ENCODE measurements around the gene ABCB4.
"Not testable (repeated sequence)": the region's sequence is repeated elsewhere in the genome, so short reads cannot be mapped to it uniquely, and the experiment has no call there.

The ABCB4 gene

DNA sequence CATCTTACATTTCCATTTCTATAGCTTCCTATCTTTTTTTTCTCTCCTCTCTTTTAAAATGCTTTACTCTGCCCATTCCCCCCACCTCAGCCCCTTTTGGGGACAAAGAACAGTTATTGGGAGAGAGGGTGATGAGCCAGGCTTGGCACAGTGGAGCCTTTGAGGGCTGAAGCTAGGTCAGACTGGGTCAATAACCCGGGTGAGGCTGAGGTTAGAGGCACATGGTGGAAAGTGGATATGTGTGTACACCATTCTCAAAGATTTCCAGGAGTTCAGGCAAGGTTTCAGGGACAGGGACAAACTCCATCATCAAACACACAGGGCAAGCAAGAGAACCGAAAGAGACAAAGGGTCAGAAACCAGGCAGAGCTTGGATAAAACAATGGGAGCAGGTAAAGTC lies 11.5 kb downstream of the ABCB4 start:
- Histone ChIP-seq H3K4me3 (ENCODE audit: low read depth in 1 of 2, low read length in 2 of 2) (no peak overlapping the region), H3K9ac (ENCODE audit: low read depth in 1 of 2, low read length in 2 of 2) (no peak overlapping the region), H3K9me3 (ENCODE audit: control insufficient read depth in 1 of 2, low read length in 2 of 2) (no peaks in the 10 kb centered on the region), H3K27me3 (ENCODE audit: control insufficient read depth in 1 of 2, insufficient read depth in 2 of 2, low read length in 2 of 2) (no peaks in the 10 kb centered on the region), H3K4me1 (ENCODE audit: control insufficient read depth in 1 of 2, insufficient read depth in 2 of 2, low read length in 2 of 2) (no peaks in the 10 kb centered on the region), H3K27ac (ENCODE audit: low read depth, low read length) (no peak overlapping the region), H3K36me3 (ENCODE audit: control insufficient read depth in 1 of 2, insufficient read depth in 2 of 2, low read length in 2 of 2) (no peaks in the 10 kb centered on the region)

- H3K9me3 ChIP-seq (ENCODE audit: control insufficient read depth in 1 of 2, low read length in 2 of 2); H3K4me1 ChIP-seq (ENCODE audit: control insufficient read depth in 1 of 2, insufficient read depth in 2 of 2, low read length in 2 of 2); H3K4me3 ChIP-seq (ENCODE audit: low read depth in 1 of 2, low read length in 2 of 2); H3K27me3 ChIP-seq (ENCODE audit: control insufficient read depth in 1 of 2, insufficient read depth in 2 of 2, low read length in 2 of 2); H3K27ac ChIP-seq (ENCODE audit: low read depth, low read length); H3K9ac ChIP-seq (ENCODE audit: low read depth in 1 of 2, low read length in 2 of 2); H3K36me3 ChIP-seq (ENCODE audit: control insufficient read depth in 1 of 2, insufficient read depth in 2 of 2, low read length in 2 of 2): not testable (repeated sequence)
Measured at GRCh38 chr7:87460444-87460843, 15.0 kb downstream of the ABCB4 start.

- H3K27ac ChIP-seq (ENCODE audit: low read depth, low read length): no peak overlapping the region
- no peaks in the 10 kb centered on the region for H3K27me3 ChIP-seq (ENCODE audit: control insufficient read depth in 1 of 2, insufficient read depth in 2 of 2, low read length in 2 of 2)
- no peaks in the 10 kb centered on the region for H3K36me3 ChIP-seq (ENCODE audit: control insufficient read depth in 1 of 2, insufficient read depth in 2 of 2, low read length in 2 of 2)
- H3K9me3 ChIP-seq (ENCODE audit: control insufficient read depth in 1 of 2, low read length in 2 of 2): no peaks in the 10 kb centered on the region
- no peak overlapping the region for H3K4me3 ChIP-seq (ENCODE audit: low read depth in 1 of 2, low read length in 2 of 2)
- no peak overlapping the region for H3K9ac ChIP-seq (ENCODE audit: low read depth in 1 of 2, low read length in 2 of 2)
- H3K4me1 ChIP-seq (ENCODE audit: control insufficient read depth in 1 of 2, insufficient read depth in 2 of 2, low read length in 2 of 2): no peaks in the 10 kb centered on the region
Measured at GRCh38 chr7:87459941-87460340, 15.5 kb downstream of the ABCB4 start.

DNA sequence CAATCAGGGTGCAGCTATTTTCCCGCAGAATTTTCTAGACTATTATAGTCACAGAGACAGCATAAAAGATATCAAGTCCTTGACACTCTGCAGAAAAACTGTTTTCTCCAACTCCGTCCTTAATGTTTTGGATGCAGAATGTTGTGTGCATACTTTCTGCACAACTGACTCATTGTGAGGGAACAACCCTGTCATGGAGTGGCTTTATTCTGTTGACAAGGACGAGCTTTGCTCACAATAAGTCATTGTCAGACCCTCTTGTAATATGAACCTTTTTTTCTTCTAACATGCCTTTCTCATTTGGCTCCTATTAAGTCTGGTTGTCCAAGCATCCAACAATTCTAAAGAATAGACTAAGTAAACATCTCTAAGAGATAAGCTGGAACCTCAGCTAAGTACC lies 17.3 kb downstream of the ABCB4 start:
- Histone ChIP-seq H3K4me3 (ENCODE audit: low read depth in 1 of 2, low read length in 2 of 2) (no peak overlapping the region), H3K4me1 (ENCODE audit: control insufficient read depth in 1 of 2, insufficient read depth in 2 of 2, low read length in 2 of 2) (no peaks in the 10 kb centered on the region), H3K9me3 (ENCODE audit: control insufficient read depth in 1 of 2, low read length in 2 of 2) (no peaks in the 10 kb centered on the region), H3K27ac (ENCODE audit: low read depth, low read length) (no peak overlapping the region), H3K36me3 (ENCODE audit: control insufficient read depth in 1 of 2, insufficient read depth in 2 of 2, low read length in 2 of 2) (no peaks in the 10 kb centered on the region), H3K27me3 (ENCODE audit: control insufficient read depth in 1 of 2, insufficient read depth in 2 of 2, low read length in 2 of 2) (no peaks in the 10 kb centered on the region), H3K9ac (ENCODE audit: low read depth in 1 of 2, low read length in 2 of 2) (no peak overlapping the region)

DNA sequence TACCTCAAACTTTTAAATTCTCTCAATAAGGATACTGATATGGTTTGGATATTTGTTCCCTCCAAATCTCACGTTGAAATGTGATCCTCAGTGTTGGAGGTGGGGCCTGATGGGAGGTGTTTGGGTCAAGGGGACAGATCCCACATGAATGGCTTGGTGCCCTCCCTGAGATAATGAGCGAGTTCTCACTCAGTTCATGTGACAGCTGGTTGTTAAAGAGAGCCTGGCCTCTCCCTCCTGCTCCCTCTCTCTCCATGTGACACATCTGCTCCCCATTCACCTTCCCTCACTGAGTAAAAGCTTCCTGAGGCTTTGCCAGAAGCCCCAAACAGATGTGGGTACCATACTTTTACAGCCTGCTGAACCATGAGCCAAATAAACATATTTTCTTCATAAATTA lies 19.2 kb downstream of the ABCB4 start:
- Histone ChIP-seq H3K4me1 (ENCODE audit: control insufficient read depth in 1 of 2, insufficient read depth in 2 of 2, low read length in 2 of 2) (no peaks in the 10 kb centered on the region), H3K9ac (ENCODE audit: low read depth in 1 of 2, low read length in 2 of 2) (no peak overlapping the region), H3K27ac (ENCODE audit: low read depth, low read length) (no peak overlapping the region), H3K4me3 (ENCODE audit: low read depth in 1 of 2, low read length in 2 of 2) (no peak overlapping the region), H3K9me3 (ENCODE audit: control insufficient read depth in 1 of 2, low read length in 2 of 2) (no peaks in the 10 kb centered on the region), H3K36me3 (ENCODE audit: control insufficient read depth in 1 of 2, insufficient read depth in 2 of 2, low read length in 2 of 2) (no peaks in the 10 kb centered on the region), H3K27me3 (ENCODE audit: control insufficient read depth in 1 of 2, insufficient read depth in 2 of 2, low read length in 2 of 2) (no peaks in the 10 kb centered on the region)

DNA sequence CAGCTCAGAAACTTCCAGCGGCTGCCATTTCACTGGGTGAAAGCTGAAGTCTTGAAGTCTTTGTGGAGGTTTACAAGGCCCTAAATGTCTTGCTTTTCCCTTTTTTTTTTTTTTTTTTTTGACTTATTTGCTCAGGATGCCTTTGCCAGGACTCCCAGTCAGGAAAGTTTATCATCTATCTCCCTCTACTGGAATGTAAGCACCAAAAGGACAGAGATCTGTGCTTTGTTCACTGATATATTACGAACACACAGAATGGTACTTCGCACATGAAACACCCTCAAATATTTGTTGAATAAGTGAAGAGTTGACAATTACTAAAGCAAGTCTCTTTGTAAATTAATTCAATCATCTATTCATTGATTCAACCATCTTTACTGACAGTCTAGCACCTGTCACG lies 23.2 kb downstream of the ABCB4 start:
- Histone ChIP-seq H3K4me3 (ENCODE audit: low read depth in 1 of 2, low read length in 2 of 2) (no peak overlapping the region), H3K9ac (ENCODE audit: low read depth in 1 of 2, low read length in 2 of 2) (no peak overlapping the region), H3K4me1 (ENCODE audit: control insufficient read depth in 1 of 2, insufficient read depth in 2 of 2, low read length in 2 of 2) (no peaks in the 10 kb centered on the region), H3K36me3 (ENCODE audit: control insufficient read depth in 1 of 2, insufficient read depth in 2 of 2, low read length in 2 of 2) (no peaks in the 10 kb centered on the region), H3K27ac (ENCODE audit: low read depth, low read length) (no peak overlapping the region), H3K27me3 (ENCODE audit: control insufficient read depth in 1 of 2, insufficient read depth in 2 of 2, low read length in 2 of 2) (no peaks in the 10 kb centered on the region), H3K9me3 (ENCODE audit: control insufficient read depth in 1 of 2, low read length in 2 of 2) (no peaks in the 10 kb centered on the region)

GRCh38 chr7:87451187-87451586 lies 24.3 kb downstream of the ABCB4 start:
- H3K4me1 ChIP-seq (ENCODE audit: control insufficient read depth in 1 of 2, insufficient read depth in 2 of 2, low read length in 2 of 2): no peaks in the 10 kb centered on the region
- H3K27ac ChIP-seq (ENCODE audit: low read depth, low read length): no peak overlapping the region
- H3K9ac ChIP-seq (ENCODE audit: low read depth in 1 of 2, low read length in 2 of 2): no peak overlapping the region
- no peaks in the 10 kb centered on the region for H3K36me3 ChIP-seq (ENCODE audit: control insufficient read depth in 1 of 2, insufficient read depth in 2 of 2, low read length in 2 of 2)
- no peaks in the 10 kb centered on the region for H3K9me3 ChIP-seq (ENCODE audit: control insufficient read depth in 1 of 2, low read length in 2 of 2)
- H3K4me3 ChIP-seq (ENCODE audit: low read depth in 1 of 2, low read length in 2 of 2): no peak overlapping the region
- H3K27me3 ChIP-seq (ENCODE audit: control insufficient read depth in 1 of 2, insufficient read depth in 2 of 2, low read length in 2 of 2): no peaks in the 10 kb centered on the region

- H3K27me3 ChIP-seq (ENCODE audit: control insufficient read depth in 1 of 2, insufficient read depth in 2 of 2, low read length in 2 of 2): no peaks in the 10 kb centered on the region
- no peaks in the 10 kb centered on the region for H3K4me1 ChIP-seq (ENCODE audit: control insufficient read depth in 1 of 2, insufficient read depth in 2 of 2, low read length in 2 of 2)
- H3K4me3 ChIP-seq (ENCODE audit: low read depth in 1 of 2, low read length in 2 of 2): no peak overlapping the region
- H3K9me3 ChIP-seq (ENCODE audit: control insufficient read depth in 1 of 2, low read length in 2 of 2): no peaks in the 10 kb centered on the region
- H3K27ac ChIP-seq (ENCODE audit: low read depth, low read length): no peak overlapping the region
- H3K36me3 ChIP-seq (ENCODE audit: control insufficient read depth in 1 of 2, insufficient read depth in 2 of 2, low read length in 2 of 2): no peaks in the 10 kb centered on the region
- H3K9ac ChIP-seq (ENCODE audit: low read depth in 1 of 2, low read length in 2 of 2): no peak overlapping the region
Measured at GRCh38 chr7:87450706-87451105, 24.8 kb downstream of the ABCB4 start.

- Histone ChIP-seq H3K27me3 (ENCODE audit: control insufficient read depth in 1 of 2, insufficient read depth in 2 of 2, low read length in 2 of 2) (no peaks in the 10 kb centered on the region), H3K4me3 (ENCODE audit: low read depth in 1 of 2, low read length in 2 of 2) (no peak overlapping the region), H3K27ac (ENCODE audit: low read depth, low read length) (no peak overlapping the region), H3K36me3 (ENCODE audit: control insufficient read depth in 1 of 2, insufficient read depth in 2 of 2, low read length in 2 of 2) (no peaks in the 10 kb centered on the region), H3K4me1 (ENCODE audit: control insufficient read depth in 1 of 2, insufficient read depth in 2 of 2, low read length in 2 of 2) (no peaks in the 10 kb centered on the region), H3K9ac (ENCODE audit: low read depth in 1 of 2, low read length in 2 of 2) (no peak overlapping the region), H3K9me3 (ENCODE audit: control insufficient read depth in 1 of 2, low read length in 2 of 2) (no peaks in the 10 kb centered on the region)
Measured at GRCh38 chr7:87448388-87448787, 27.1 kb downstream of the ABCB4 start.

GRCh38 chr7:87447116-87447635 lies 28.3 kb downstream of the ABCB4 start:
- no peak overlapping the region for H3K9ac ChIP-seq (ENCODE audit: low read depth in 1 of 2, low read length in 2 of 2)
- H3K36me3 ChIP-seq (ENCODE audit: control insufficient read depth in 1 of 2, insufficient read depth in 2 of 2, low read length in 2 of 2): no peaks in the 10 kb centered on the region
- H3K4me1 ChIP-seq (ENCODE audit: control insufficient read depth in 1 of 2, insufficient read depth in 2 of 2, low read length in 2 of 2): no peaks in the 10 kb centered on the region
- H3K9me3 ChIP-seq (ENCODE audit: control insufficient read depth in 1 of 2, low read length in 2 of 2): no peaks in the 10 kb centered on the region
- H3K27me3 ChIP-seq (ENCODE audit: control insufficient read depth in 1 of 2, insufficient read depth in 2 of 2, low read length in 2 of 2): no peaks in the 10 kb centered on the region
- H3K4me3 ChIP-seq (ENCODE audit: low read depth in 1 of 2, low read length in 2 of 2): no peak overlapping the region
- no peak overlapping the region for H3K27ac ChIP-seq (ENCODE audit: low read depth, low read length)

GRCh38 chr7:87445897-87446296 lies 29.6 kb downstream of the ABCB4 start:
- Histone ChIP-seq H3K9me3 (ENCODE audit: control insufficient read depth in 1 of 2, low read length in 2 of 2) (no peaks in the 10 kb centered on the region), H3K4me3 (ENCODE audit: low read depth in 1 of 2, low read length in 2 of 2) (no peak overlapping the region), H3K27ac (ENCODE audit: low read depth, low read length) (no peak overlapping the region), H3K36me3 (ENCODE audit: control insufficient read depth in 1 of 2, insufficient read depth in 2 of 2, low read length in 2 of 2) (no peaks in the 10 kb centered on the region), H3K27me3 (ENCODE audit: control insufficient read depth in 1 of 2, insufficient read depth in 2 of 2, low read length in 2 of 2) (no peaks in the 10 kb centered on the region), H3K9ac (ENCODE audit: low read depth in 1 of 2, low read length in 2 of 2) (no peak overlapping the region), H3K4me1 (ENCODE audit: control insufficient read depth in 1 of 2, insufficient read depth in 2 of 2, low read length in 2 of 2) (no peaks in the 10 kb centered on the region)
